ENCODE measurements around the gene WDR90. TPM values are rescaled to one million over a fixed set of nuclear protein-coding genes. Genes with fewer than 3 reads are reported as not detected.

WDR90 gene
- total and polyA plus RNA-seq, 2 of the 13 experiments (the other 11 are each of a cell fraction or from before 2014, with no cell fraction given) = 14.9 to 28.9 TPM

DNA sequence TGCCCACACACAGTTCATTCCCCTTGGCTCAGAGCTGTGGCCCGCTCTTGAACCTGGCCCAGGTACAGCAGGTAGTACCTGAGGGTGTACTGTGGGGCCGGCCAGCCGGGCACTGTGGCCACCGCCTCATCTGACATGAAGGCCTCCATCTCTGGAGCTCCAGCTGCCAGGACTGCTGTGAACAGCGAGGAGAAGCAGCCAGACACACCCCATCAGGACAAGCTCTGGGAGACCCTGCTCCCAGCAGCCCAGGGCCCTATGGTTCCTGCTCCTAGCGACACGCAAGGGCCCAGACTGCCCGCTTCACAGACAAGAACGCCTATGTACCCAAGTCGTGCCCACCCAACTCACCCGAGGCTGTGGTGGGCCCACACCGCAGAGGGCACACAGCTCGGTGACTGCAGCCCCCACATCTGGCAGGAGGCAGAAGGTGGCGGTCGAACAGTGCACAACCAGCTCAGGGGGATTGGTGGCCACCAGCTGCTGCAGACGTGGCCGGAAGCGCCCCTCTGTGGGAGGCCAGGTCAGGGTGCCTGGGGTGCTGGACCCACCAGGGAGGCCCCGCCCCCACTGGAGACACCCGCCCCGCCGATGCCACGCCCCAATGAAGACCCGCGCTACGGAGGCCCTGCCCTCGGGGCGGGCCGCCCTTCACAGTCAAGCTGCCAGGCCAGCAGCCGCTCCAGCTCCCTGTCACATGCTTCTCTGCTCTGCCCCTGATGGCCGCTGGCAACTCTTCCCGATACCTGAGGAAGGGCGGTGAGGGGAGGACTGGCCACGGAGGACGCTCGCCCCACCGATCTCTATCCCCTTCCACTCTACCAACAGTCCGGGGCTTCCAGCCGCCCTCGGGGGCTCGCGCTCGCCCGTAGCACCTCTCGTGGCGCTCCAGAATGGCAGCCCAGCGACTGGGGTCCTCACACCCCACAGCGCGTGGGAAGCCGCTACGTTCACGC, 30.0 kb downstream of the WDR90 start (continued):
- TF ChIP-seq, protein P1, sequence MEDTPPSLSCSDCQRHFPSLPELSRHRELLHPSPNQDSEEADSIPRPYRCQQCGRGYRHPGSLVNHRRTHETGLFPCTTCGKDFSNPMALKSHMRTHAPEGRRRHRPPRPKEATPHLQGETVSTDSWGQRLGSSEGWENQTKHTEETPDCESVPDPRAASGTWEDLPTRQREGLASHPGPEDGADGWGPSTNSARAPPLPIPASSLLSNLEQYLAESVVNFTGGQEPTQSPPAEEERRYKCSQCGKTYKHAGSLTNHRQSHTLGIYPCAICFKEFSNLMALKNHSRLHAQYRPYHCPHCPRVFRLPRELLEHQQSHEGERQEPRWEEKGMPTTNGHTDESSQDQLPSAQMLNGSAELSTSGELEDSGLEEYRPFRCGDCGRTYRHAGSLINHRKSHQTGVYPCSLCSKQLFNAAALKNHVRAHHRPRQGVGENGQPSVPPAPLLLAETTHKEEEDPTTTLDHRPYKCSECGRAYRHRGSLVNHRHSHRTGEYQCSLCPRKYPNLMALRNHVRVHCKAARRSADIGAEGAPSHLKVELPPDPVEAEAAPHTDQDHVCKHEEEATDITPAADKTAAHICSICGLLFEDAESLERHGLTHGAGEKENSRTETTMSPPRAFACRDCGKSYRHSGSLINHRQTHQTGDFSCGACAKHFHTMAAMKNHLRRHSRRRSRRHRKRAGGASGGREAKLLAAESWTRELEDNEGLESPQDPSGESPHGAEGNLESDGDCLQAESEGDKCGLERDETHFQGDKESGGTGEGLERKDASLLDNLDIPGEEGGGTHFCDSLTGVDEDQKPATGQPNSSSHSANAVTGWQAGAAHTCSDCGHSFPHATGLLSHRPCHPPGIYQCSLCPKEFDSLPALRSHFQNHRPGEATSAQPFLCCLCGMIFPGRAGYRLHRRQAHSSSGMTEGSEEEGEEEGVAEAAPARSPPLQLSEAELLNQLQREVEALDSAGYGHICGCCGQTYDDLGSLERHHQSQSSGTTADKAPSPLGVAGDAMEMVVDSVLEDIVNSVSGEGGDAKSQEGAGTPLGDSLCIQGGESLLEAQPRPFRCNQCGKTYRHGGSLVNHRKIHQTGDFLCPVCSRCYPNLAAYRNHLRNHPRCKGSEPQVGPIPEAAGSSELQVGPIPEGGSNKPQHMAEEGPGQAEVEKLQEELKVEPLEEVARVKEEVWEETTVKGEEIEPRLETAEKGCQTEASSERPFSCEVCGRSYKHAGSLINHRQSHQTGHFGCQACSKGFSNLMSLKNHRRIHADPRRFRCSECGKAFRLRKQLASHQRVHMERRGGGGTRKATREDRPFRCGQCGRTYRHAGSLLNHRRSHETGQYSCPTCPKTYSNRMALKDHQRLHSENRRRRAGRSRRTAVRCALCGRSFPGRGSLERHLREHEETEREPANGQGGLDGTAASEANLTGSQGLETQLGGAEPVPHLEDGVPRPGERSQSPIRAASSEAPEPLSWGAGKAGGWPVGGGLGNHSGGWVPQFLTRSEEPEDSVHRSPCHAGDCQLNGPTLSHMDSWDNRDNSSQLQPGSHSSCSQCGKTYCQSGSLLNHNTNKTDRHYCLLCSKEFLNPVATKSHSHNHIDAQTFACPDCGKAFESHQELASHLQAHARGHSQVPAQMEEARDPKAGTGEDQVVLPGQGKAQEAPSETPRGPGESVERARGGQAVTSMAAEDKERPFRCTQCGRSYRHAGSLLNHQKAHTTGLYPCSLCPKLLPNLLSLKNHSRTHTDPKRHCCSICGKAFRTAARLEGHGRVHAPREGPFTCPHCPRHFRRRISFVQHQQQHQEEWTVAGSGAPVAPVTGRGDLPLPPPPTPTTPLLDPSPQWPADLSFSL (CRISPR knock-in tag; IDR thresholded peaks at IDR 0.05) = no peak
- TF ChIP-seq GZF1 (CRISPR knock-in tag; IDR thresholded peaks at IDR 0.05) (no peak), FOSL2 (CRISPR knock-in tag; IDR thresholded peaks at IDR 0.05) (no peak), HNRNPUL1 (IDR thresholded peaks at IDR 0.05; ENCODE audit: low read depth, low read length) (no peak), ZNF790 (CRISPR knock-in tag; IDR thresholded peaks at IDR 0.05; ENCODE audit: borderline replicate concordance) (0 out of 2 replicates have a peak, but pooled peaks have one; percentile 32), GPN1 (CRISPR knock-in tag; IDR thresholded peaks at IDR 0.05; ENCODE audit: borderline replicate concordance) (no peak), ZFX (CRISPR knock-in tag; IDR thresholded peaks at IDR 0.05; ENCODE audit: low read depth) (peak; percentile 87), REXO4 (CRISPR knock-in tag; IDR thresholded peaks at IDR 0.05; ENCODE audit: borderline replicate concordance) (no peak), CAMTA2 (CRISPR knock-in tag; IDR thresholded peaks at IDR 0.05; ENCODE audit: borderline replicate concordance) (no peak), RXRB (CRISPR knock-in tag; IDR thresholded peaks at IDR 0.05; ENCODE audit: borderline replicate concordance) (peak; percentile 24; the same call in 1 of the 2 replicates), SP2 (CRISPR knock-in tag; IDR thresholded peaks at IDR 0.05) (no peak; the same call in 1 of the 2 replicates), ZKSCAN5 (CRISPR knock-in tag; IDR thresholded peaks at IDR 0.05) (no peak)
- TF ChIP-seq, protein P2, sequence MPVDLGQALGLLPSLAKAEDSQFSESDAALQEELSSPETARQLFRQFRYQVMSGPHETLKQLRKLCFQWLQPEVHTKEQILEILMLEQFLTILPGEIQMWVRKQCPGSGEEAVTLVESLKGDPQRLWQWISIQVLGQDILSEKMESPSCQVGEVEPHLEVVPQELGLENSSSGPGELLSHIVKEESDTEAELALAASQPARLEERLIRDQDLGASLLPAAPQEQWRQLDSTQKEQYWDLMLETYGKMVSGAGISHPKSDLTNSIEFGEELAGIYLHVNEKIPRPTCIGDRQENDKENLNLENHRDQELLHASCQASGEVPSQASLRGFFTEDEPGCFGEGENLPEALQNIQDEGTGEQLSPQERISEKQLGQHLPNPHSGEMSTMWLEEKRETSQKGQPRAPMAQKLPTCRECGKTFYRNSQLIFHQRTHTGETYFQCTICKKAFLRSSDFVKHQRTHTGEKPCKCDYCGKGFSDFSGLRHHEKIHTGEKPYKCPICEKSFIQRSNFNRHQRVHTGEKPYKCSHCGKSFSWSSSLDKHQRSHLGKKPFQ (CRISPR knock-in tag; IDR thresholded peaks at IDR 0.05; ENCODE audit: insufficient replicate concordance) = no peak
- TF ChIP-seq, protein P3, sequence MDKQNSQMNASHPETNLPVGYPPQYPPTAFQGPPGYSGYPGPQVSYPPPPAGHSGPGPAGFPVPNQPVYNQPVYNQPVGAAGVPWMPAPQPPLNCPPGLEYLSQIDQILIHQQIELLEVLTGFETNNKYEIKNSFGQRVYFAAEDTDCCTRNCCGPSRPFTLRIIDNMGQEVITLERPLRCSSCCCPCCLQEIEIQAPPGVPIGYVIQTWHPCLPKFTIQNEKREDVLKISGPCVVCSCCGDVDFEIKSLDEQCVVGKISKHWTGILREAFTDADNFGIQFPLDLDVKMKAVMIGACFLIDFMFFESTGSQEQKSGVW (CRISPR knock-in tag; IDR thresholded peaks at IDR 0.05; ENCODE audit: borderline replicate concordance) = no peak
- TF ChIP-seq, protein P4, sequence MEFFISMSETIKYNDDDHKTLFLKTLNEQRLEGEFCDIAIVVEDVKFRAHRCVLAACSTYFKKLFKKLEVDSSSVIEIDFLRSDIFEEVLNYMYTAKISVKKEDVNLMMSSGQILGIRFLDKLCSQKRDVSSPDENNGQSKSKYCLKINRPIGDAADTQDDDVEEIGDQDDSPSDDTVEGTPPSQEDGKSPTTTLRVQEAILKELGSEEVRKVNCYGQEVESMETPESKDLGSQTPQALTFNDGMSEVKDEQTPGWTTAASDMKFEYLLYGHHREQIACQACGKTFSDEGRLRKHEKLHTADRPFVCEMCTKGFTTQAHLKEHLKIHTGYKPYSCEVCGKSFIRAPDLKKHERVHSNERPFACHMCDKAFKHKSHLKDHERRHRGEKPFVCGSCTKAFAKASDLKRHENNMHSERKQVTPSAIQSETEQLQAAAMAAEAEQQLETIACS (CRISPR knock-in tag; IDR thresholded peaks at IDR 0.05) = no peak
- TF ChIP-seq, protein P5, sequence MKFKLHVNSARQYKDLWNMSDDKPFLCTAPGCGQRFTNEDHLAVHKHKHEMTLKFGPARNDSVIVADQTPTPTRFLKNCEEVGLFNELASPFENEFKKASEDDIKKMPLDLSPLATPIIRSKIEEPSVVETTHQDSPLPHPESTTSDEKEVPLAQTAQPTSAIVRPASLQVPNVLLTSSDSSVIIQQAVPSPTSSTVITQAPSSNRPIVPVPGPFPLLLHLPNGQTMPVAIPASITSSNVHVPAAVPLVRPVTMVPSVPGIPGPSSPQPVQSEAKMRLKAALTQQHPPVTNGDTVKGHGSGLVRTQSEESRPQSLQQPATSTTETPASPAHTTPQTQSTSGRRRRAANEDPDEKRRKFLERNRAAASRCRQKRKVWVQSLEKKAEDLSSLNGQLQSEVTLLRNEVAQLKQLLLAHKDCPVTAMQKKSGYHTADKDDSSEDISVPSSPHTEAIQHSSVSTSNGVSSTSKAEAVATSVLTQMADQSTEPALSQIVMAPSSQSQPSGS (CRISPR knock-in tag; IDR thresholded peaks at IDR 0.05) = peak; percentile 21; the same call in 1 of the 2 replicates
